ENCODE data around the gene UBE2L5.

GRCh38 chr13:30437177-30437576 lies 14.9 kb downstream of the UBE2L5 start:
- TF ChIP-seq CTCF (IDR thresholded peaks at IDR 0.05) (no peak), POLR2AphosphoS5 (IDR thresholded peaks at IDR 0.05) (no peak), POLR2A (IDR thresholded peaks at IDR 0.05) (no peak)
